H1 (cell line): ENCODE results near the gene ATG7. TPM values are rescaled to one million over a fixed set of nuclear protein-coding genes. Genes with fewer than 3 reads are reported as not detected.
"Not testable (repeated sequence)": the region's sequence is repeated elsewhere in the genome, so short reads cannot be mapped to it uniquely, and the experiment has no call there.

Source experiments
- CTCF ChIA-PET: fragments of 300-600 bp; sonication (Branson Sonifier 250); formaldehyde crosslinking; loops from one replicate; lab custom pipeline; 2021; ENCODE audit not compliant: partially characterized antibody; lab: Charles Lee
- POLR2A ChIA-PET: fragments of 300-600 bp; sonication (Branson Sonifier 250); formaldehyde crosslinking; loops from one replicate; lab custom pipeline; 2021; ENCODE audit warnings: inconsistent platforms; ENCODE audit not compliant: partially characterized antibody; lab: Charles Lee
- DNase-seq, 2 experiments: peaks; one replicate each; pipeline versions ENCODE4 v3.0.0 to v3.0.0-alpha.2; 2010 to 2022; ENCODE audit warnings: low spot score in 2 of 2, low read depth in 1 of 2, mixed read lengths in 1 of 2
- FAIRE-seq: peaks from 2 replicates; lab custom pipeline; 2011; peaks lifted over from hg19 to GRCh38; lab: Jason Lieb, UNC
- H2AFZ ChIP-seq: 2 replicates; pipeline ENCODE4 v1.8.1; 2012; ENCODE audit warnings: low read length, inconsistent platforms
- H2AK5ac ChIP-seq: 2 replicates; pipeline ENCODE4 v1.6.1; 2013; ENCODE audit warnings: low read depth, low read length
- H2BK120ac ChIP-seq: replicated peaks from 2 replicates; pipeline ENCODE3; 2013; ENCODE audit warnings: low read depth, low read length, inconsistent platforms
- H2BK12ac ChIP-seq: 2 replicates; pipeline ENCODE4 v1.6.1; 2013; ENCODE audit warnings: low read depth, low read length
- H2BK15ac ChIP-seq: 2 replicates; pipeline ENCODE4 v1.6.1; 2013; ENCODE audit warnings: low read length
- H2BK20ac ChIP-seq: 2 replicates; pipeline ENCODE4 v1.6.1; 2013; ENCODE audit warnings: low read length
- H2BK5ac ChIP-seq: 2 replicates; pipeline ENCODE4 v1.6.1; 2013; ENCODE audit warnings: low read depth, low read length
- H3K14ac ChIP-seq: 2 replicates; pipeline ENCODE4 v1.6.1; 2013; ENCODE audit warnings: inconsistent platforms; ENCODE audit not compliant: insufficient read length
- H3K18ac ChIP-seq: 2 replicates; pipeline ENCODE4 v1.6.1; 2013; ENCODE audit warnings: low read length; ENCODE audit errors: extremely low read depth
- H3K23ac ChIP-seq: 2 replicates; pipeline ENCODE4 v1.6.1; 2013; ENCODE audit warnings: inconsistent platforms; ENCODE audit not compliant: insufficient read length
- H3K23me2 ChIP-seq: 2 replicates; pipeline ENCODE4 v1.6.1; 2013; ENCODE audit warnings: low read depth, low read length
- H3K27ac ChIP-seq: 2 replicates; pipeline ENCODE4 v1.6.1; 2011; ENCODE audit warnings: low read depth, low read length, inconsistent platforms
- H3K27me3 ChIP-seq, 4 experiments: replicated peaks in 1 of 4; 1 replicate in 1 of 4; 2 replicates in 3 of 4; pipeline versions ENCODE4 v1.6.1 to v1.8.1; 2011 to 2013; ENCODE audit warnings: low read length in 3 of 4, mild to moderate bottlenecking in 3 of 4, inconsistent platforms in 2 of 4, mixed read lengths in 2 of 4, moderate library complexity in 1 of 4; ENCODE audit not compliant: control insufficient read depth in 3 of 4, insufficient read depth in 3 of 4; ENCODE audit errors: extremely low read depth in 1 of 4
- H3K36me3 ChIP-seq, 4 experiments: 2 replicates each; pipeline versions ENCODE4 v1.6.1 to v1.8.1; 2011 to 2013; ENCODE audit warnings: mild to moderate bottlenecking in 4 of 4, low read length in 3 of 4, moderate library complexity in 2 of 4, control low read depth in 1 of 4, inconsistent platforms in 1 of 4; ENCODE audit not compliant: insufficient read depth in 4 of 4, control insufficient read depth in 2 of 4
- H3K4ac ChIP-seq: replicated peaks from 2 replicates; pipeline ENCODE3; 2013; ENCODE audit warnings: low read length, low read depth, mixed read lengths, inconsistent platforms; ENCODE audit not compliant: insufficient read length
- H3K4me1 ChIP-seq, 4 experiments: replicated peaks in 1 of 4; 1 replicate in 1 of 4; 2 replicates in 3 of 4; pipeline versions ENCODE4 v1.6.1 to v1.8.1; 2011 to 2013; ENCODE audit warnings: low read length in 3 of 4, inconsistent platforms in 2 of 4, mixed read lengths in 1 of 4; ENCODE audit not compliant: insufficient read depth in 4 of 4, control insufficient read depth in 3 of 4
- H3K4me2 ChIP-seq, 2 experiments: 2 replicates each; pipeline versions ENCODE4 v1.6.1 to v1.8.1; 2011 to 2013; ENCODE audit warnings: low read depth in 2 of 2, low read length in 2 of 2, control low read depth in 1 of 2, inconsistent platforms in 1 of 2, mild to moderate bottlenecking in 1 of 2; ENCODE audit not compliant: insufficient read depth in 1 of 2
- H3K4me3 ChIP-seq, 4 experiments: fragments of 200-600, 300-600 bp in 1 of 4; sonication (generic), shearing (Covaris generic), sonication (Bioruptor Twin) in 1 of 4; 2 replicates each; pipeline versions ENCODE4 v1.5.1 to v1.8.1; 2011 to 2016; ENCODE audit warnings: low read length in 4 of 4, low read depth in 3 of 4, control low read depth in 2 of 4, inconsistent platforms in 2 of 4, mild to moderate bottlenecking in 2 of 4, mixed read lengths in 1 of 4, moderate library complexity in 1 of 4; ENCODE audit not compliant: insufficient read depth in 2 of 4; ENCODE audit errors: extremely low read depth in 1 of 4
- H3K56ac ChIP-seq: replicated peaks from 2 replicates; pipeline ENCODE3; 2013; ENCODE audit warnings: low read depth, mild to moderate bottlenecking, mixed read lengths, low read length, inconsistent platforms; ENCODE audit not compliant: insufficient read length
- H3K79me1 ChIP-seq: 2 replicates; pipeline ENCODE4 v1.6.1; 2013; ENCODE audit warnings: low read depth, low read length, control low read depth
- H3K79me2 ChIP-seq, 2 experiments: 2 replicates each; pipeline versions ENCODE4 v1.6.1 to v1.8.1; 2012 to 2013; ENCODE audit warnings: low read length in 2 of 2, mild to moderate bottlenecking in 2 of 2, inconsistent platforms in 1 of 2; ENCODE audit not compliant: insufficient read depth in 2 of 2, control insufficient read depth in 1 of 2
- H3K9ac ChIP-seq, 4 experiments: replicated peaks in 1 of 4; 1 replicate in 1 of 4; 2 replicates in 3 of 4; pipeline versions ENCODE4 v1.6.1 to v1.8.1; 2011 to 2013; ENCODE audit warnings: low read depth in 3 of 4, low read length in 3 of 4, control low read depth in 2 of 4, mild to moderate bottlenecking in 2 of 4, moderate library complexity in 2 of 4, inconsistent platforms in 1 of 4; ENCODE audit errors: extremely low read depth in 1 of 4
- H3K9me3 ChIP-seq, 2 experiments: 2 replicates each; pipeline versions ENCODE4 v1.6.1 to v1.8.1; 2012 to 2013; ENCODE audit warnings: mild to moderate bottlenecking in 2 of 2, moderate library complexity in 2 of 2, control low read depth in 1 of 2, inconsistent platforms in 1 of 2, low read depth in 1 of 2, low read length in 1 of 2, mixed read lengths in 1 of 2; ENCODE audit not compliant: insufficient read depth in 2 of 2
- H4K20me1 ChIP-seq, 2 experiments: replicated peaks in 1 of 2; 2 replicates each; pipeline versions ENCODE3 to v1.8.1; 2011 to 2013; ENCODE audit warnings: inconsistent platforms in 2 of 2, low read length in 2 of 2, mild to moderate bottlenecking in 1 of 2; ENCODE audit not compliant: insufficient read depth in 2 of 2, control insufficient read depth in 1 of 2
- H4K5ac ChIP-seq: 2 replicates; pipeline ENCODE4 v1.6.1; 2013; ENCODE audit warnings: low read length, low read depth, mixed read lengths, inconsistent platforms; ENCODE audit not compliant: insufficient read length
- H4K8ac ChIP-seq: 2 replicates; pipeline ENCODE4 v1.8.0; 2013; ENCODE audit warnings: mild to moderate bottlenecking, moderate library complexity, low read length, inconsistent platforms; ENCODE audit not compliant: insufficient read depth; ENCODE audit errors: extremely low read depth
- H4K91ac ChIP-seq: replicated peaks from 2 replicates; pipeline ENCODE3; 2013; ENCODE audit warnings: low read length, mixed read lengths, inconsistent platforms; ENCODE audit not compliant: insufficient read length
- EGR1 ChIP-seq: IDR thresholded peaks from 2 replicates; pipeline ENCODE4 v1.6.1; 2011; ENCODE audit warnings: low read depth, low read length, borderline replicate concordance
- WGBS, 2 experiments: shearing (Covaris generic) in 1 of 2; methylation state at CpG; one replicate each; pipeline versions ENCODE4 v1.1.6 to v1.1.7; 2013 to 2015; ENCODE audit warnings: low lambda C conversion rate in 2 of 2, mixed read lengths in 2 of 2, inconsistent platforms in 1 of 2, low coverage in 1 of 2, missing lambda C conversion rate in 1 of 2; ENCODE audit not compliant: insufficient replicate concordance in 2 of 2, insufficient coverage in 1 of 2, insufficient read length in 1 of 2; ENCODE audit errors: extremely low coverage in 1 of 2, missing lambda C conversion rate in 1 of 2; 5-methylcytosine and 5-hydroxymethylcytosine counted together
- polyA plus RNA-seq, 7 experiments: library from polyadenylated mRNA; depleted of rRNA in 3 of 7; stranded (reverse) in 5 of 7; unstranded in 2 of 7; fragments of >200 nt in 5 of 7; fragments of 200-250 nt in 2 of 7; gene quantifications; 1 replicate in 5 of 7; 2 replicates in 1 of 7; 4 replicates in 1 of 7; pipeline versions ENCODE4 v1.2.1 to v1.2.3, GENCODE V29; 2011 to 2013; ENCODE audit warnings: missing spikeins in 2 of 7, mixed read lengths in 2 of 7
- total RNA-seq: library from RNA; stranded (reverse); fragmentation: NEBNext Ultra II Directional; extraction: Animal tissue kit (Norgen Biotek cat#: 25700); gene quantifications from 2 replicates; pipeline ENCODE4 v1.2.1, GENCODE V29; 2021

ATG7 gene
- total and polyA plus RNA-seq, 2 of the 8 experiments (the other 6 are each of a cell fraction or from before 2014, with no cell fraction given), result 15.0 to 19.1 TPM

DNA sequence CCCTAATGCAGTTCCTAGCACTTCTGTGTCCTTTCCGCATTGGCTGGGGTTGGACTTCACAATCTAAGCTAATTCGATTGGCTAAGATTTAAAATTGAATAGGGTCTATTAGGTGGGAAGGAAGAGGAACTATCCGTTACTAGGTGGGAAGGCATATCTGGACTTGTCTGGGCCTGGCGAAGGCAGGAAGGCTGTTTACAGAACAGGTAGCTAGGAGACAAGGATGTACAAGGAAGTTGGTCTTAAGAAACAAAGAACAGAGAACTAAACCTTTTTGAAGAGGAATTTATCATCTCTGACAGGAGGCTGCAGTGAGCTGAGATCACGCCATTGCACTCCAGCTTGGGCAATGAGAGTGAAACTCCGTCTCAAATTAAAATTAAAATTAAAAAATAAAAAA lies 17.3 kb upstream of the ATG7 start:
- Histone ChIP-seq H4K8ac (no peak overlapping the region), H2BK15ac (no peak overlapping the region), H3K9me3 (no peaks in the 10 kb centered on the region), H2AFZ (no peak overlapping the region), H4K20me1 (no peaks in the 10 kb centered on the region), H2BK12ac (no peak overlapping the region), H3K9ac (no peak overlapping the region), H2BK20ac (no peak overlapping the region), H3K23me2 (no peaks in the 10 kb centered on the region), H3K36me3 (no peaks in the 10 kb centered on the region), H2BK120ac (no peak overlapping the region), H2BK5ac (no peak overlapping the region), H3K56ac (no peak overlapping the region), H4K91ac (no peak overlapping the region), H3K4me1 (no peaks in the 10 kb centered on the region), H3K27ac (no peak overlapping the region), H3K79me2 (no peaks in the 10 kb centered on the region), H3K4me2 (no peak overlapping the region), H3K14ac (no peak overlapping the region), H3K4me3 (no peak overlapping the region), H2AK5ac (no peak overlapping the region), H3K4ac (no peak overlapping the region), H4K5ac (no peak overlapping the region), H3K79me1 (no peaks in the 10 kb centered on the region), H3K18ac (no peak overlapping the region), H3K23ac (no peak overlapping the region), H3K27me3 (no peaks in the 10 kb centered on the region)
- no peak for TF ChIP-seq EGR1
- CTCF ChIA-PET, result interaction anchor here (0.9 kb wide), 1 partner anchor 17 kb away, joined by 3 read pairs; no protein-coding TSS in a partner anchor
- FAIRE-seq (no peak), DNase-seq (no peak)
- POLR2A ChIA-PET, result interaction anchor here (1.2 to 1.8 kb wide), 2 partner anchors 10 to 17 kb away, joined by 3 to 7 read pairs; partner anchors contain the start of gene ATG7
- 81% methylated on average over 6 of the region's 6 CpGs; no CpG with 5 or more reads in 1 of the 2 experiments for WGBS, 2 experiments

DNA sequence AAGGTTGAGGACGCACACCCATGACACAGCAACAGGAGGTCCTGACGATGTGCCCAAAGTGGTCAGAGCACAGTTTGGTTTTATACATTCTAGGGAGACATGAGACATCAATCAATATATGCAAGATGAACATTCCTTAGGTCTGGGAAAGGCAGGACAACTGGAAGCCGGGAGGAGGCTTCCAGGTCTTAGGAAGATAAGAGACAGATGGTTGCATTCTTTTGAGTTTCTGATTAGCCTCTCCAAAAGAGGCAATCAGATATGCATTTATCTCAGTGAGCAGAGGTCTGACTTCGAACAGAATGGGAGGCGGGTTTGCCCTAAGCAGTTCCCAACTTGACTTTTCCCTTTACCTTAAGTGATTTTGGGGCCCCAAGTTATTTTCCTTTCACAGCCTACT lies 16.7 kb upstream of the ATG7 start:
- H4K20me1 ChIP-seq, H3K79me1 ChIP-seq, H3K4me2 ChIP-seq, H3K27me3 ChIP-seq, H3K9me3 ChIP-seq, DNase-seq, FAIRE-seq, H3K79me2 ChIP-seq, H2BK20ac ChIP-seq, H3K18ac ChIP-seq, H3K4me3 ChIP-seq, H3K14ac ChIP-seq, H2AK5ac ChIP-seq, H3K4ac ChIP-seq, H4K8ac ChIP-seq, H3K27ac ChIP-seq, H4K91ac ChIP-seq, H4K5ac ChIP-seq, H3K56ac ChIP-seq, H3K36me3 ChIP-seq, H2BK15ac ChIP-seq, H2BK5ac ChIP-seq, H2BK120ac ChIP-seq, H2BK12ac ChIP-seq, H2AFZ ChIP-seq, H3K23ac ChIP-seq, H3K23me2 ChIP-seq, H3K9ac ChIP-seq, H3K4me1 ChIP-seq: not testable (repeated sequence)
- ChIA-PET CTCF (interaction anchor here (0.9 to 1.0 kb wide), 2 partner anchors 17 to 19 kb away, joined by 3 to 4 read pairs; no protein-coding TSS in a partner anchor), POLR2A (interaction anchor here (1.8 kb wide), 1 partner anchor 17 kb away, joined by 7 read pairs; the partner anchor contains the start of gene ATG7)
- WGBS, 2 experiments, result 91% methylated on average over 5 of the region's 5 CpGs; no CpG with 5 or more reads in 1 of the 2 experiments
